H1 (cell line): ENCODE results near the gene DNAH12. TPM values are rescaled to one million over a fixed set of nuclear protein-coding genes. Genes with fewer than 3 reads are reported as not detected.

Experiments used
- CTCF ChIA-PET: fragments of 300-600 bp; sonication (Branson Sonifier 250); formaldehyde crosslinking; loops from one replicate; lab custom pipeline; 2021; ENCODE audit not compliant: partially characterized antibody; lab: Charles Lee
- POLR2A ChIA-PET: fragments of 300-600 bp; sonication (Branson Sonifier 250); formaldehyde crosslinking; loops from one replicate; lab custom pipeline; 2021; ENCODE audit warnings: inconsistent platforms; ENCODE audit not compliant: partially characterized antibody; lab: Charles Lee
- DNase-seq, 2 experiments: peaks; one replicate each; pipeline versions ENCODE4 v3.0.0 to v3.0.0-alpha.2; 2010 to 2022; ENCODE audit warnings: low spot score in 2 of 2, low read depth in 1 of 2, mixed read lengths in 1 of 2
- FAIRE-seq: peaks from 2 replicates; lab custom pipeline; 2011; peaks lifted over from hg19 to GRCh38; lab: Jason Lieb, UNC
- H2AFZ ChIP-seq: 2 replicates; pipeline ENCODE4 v1.8.1; 2012; ENCODE audit warnings: low read length, inconsistent platforms
- H2AK5ac ChIP-seq: 2 replicates; pipeline ENCODE4 v1.6.1; 2013; ENCODE audit warnings: low read depth, low read length
- H2BK120ac ChIP-seq: replicated peaks from 2 replicates; pipeline ENCODE3; 2013; ENCODE audit warnings: low read depth, low read length, inconsistent platforms
- H2BK12ac ChIP-seq: 2 replicates; pipeline ENCODE4 v1.6.1; 2013; ENCODE audit warnings: low read depth, low read length
- H2BK15ac ChIP-seq: 2 replicates; pipeline ENCODE4 v1.6.1; 2013; ENCODE audit warnings: low read length
- H2BK20ac ChIP-seq: 2 replicates; pipeline ENCODE4 v1.6.1; 2013; ENCODE audit warnings: low read length
- H2BK5ac ChIP-seq: 2 replicates; pipeline ENCODE4 v1.6.1; 2013; ENCODE audit warnings: low read depth, low read length
- H3K14ac ChIP-seq: 2 replicates; pipeline ENCODE4 v1.6.1; 2013; ENCODE audit warnings: inconsistent platforms; ENCODE audit not compliant: insufficient read length
- H3K18ac ChIP-seq: 2 replicates; pipeline ENCODE4 v1.6.1; 2013; ENCODE audit warnings: low read length; ENCODE audit errors: extremely low read depth
- H3K23ac ChIP-seq: 2 replicates; pipeline ENCODE4 v1.6.1; 2013; ENCODE audit warnings: inconsistent platforms; ENCODE audit not compliant: insufficient read length
- H3K23me2 ChIP-seq: 2 replicates; pipeline ENCODE4 v1.6.1; 2013; ENCODE audit warnings: low read depth, low read length
- H3K27ac ChIP-seq: 2 replicates; pipeline ENCODE4 v1.6.1; 2011; ENCODE audit warnings: low read depth, low read length, inconsistent platforms
- H3K27me3 ChIP-seq, 4 experiments: replicated peaks in 1 of 4; 1 replicate in 1 of 4; 2 replicates in 3 of 4; pipeline versions ENCODE4 v1.6.1 to v1.8.1; 2011 to 2013; ENCODE audit warnings: low read length in 3 of 4, mild to moderate bottlenecking in 3 of 4, inconsistent platforms in 2 of 4, mixed read lengths in 2 of 4, moderate library complexity in 1 of 4; ENCODE audit not compliant: control insufficient read depth in 3 of 4, insufficient read depth in 3 of 4; ENCODE audit errors: extremely low read depth in 1 of 4
- H3K36me3 ChIP-seq, 4 experiments: 2 replicates each; pipeline versions ENCODE4 v1.6.1 to v1.8.1; 2011 to 2013; ENCODE audit warnings: mild to moderate bottlenecking in 4 of 4, low read length in 3 of 4, moderate library complexity in 2 of 4, control low read depth in 1 of 4, inconsistent platforms in 1 of 4; ENCODE audit not compliant: insufficient read depth in 4 of 4, control insufficient read depth in 2 of 4
- H3K4ac ChIP-seq: replicated peaks from 2 replicates; pipeline ENCODE3; 2013; ENCODE audit warnings: low read length, low read depth, mixed read lengths, inconsistent platforms; ENCODE audit not compliant: insufficient read length
- H3K4me1 ChIP-seq, 4 experiments: replicated peaks in 1 of 4; 1 replicate in 1 of 4; 2 replicates in 3 of 4; pipeline versions ENCODE4 v1.6.1 to v1.8.1; 2011 to 2013; ENCODE audit warnings: low read length in 3 of 4, inconsistent platforms in 2 of 4, mixed read lengths in 1 of 4; ENCODE audit not compliant: insufficient read depth in 4 of 4, control insufficient read depth in 3 of 4
- H3K4me2 ChIP-seq, 2 experiments: 2 replicates each; pipeline versions ENCODE4 v1.6.1 to v1.8.1; 2011 to 2013; ENCODE audit warnings: low read depth in 2 of 2, low read length in 2 of 2, control low read depth in 1 of 2, inconsistent platforms in 1 of 2, mild to moderate bottlenecking in 1 of 2; ENCODE audit not compliant: insufficient read depth in 1 of 2
- H3K4me3 ChIP-seq, 4 experiments: fragments of 200-600, 300-600 bp in 1 of 4; sonication (generic), shearing (Covaris generic), sonication (Bioruptor Twin) in 1 of 4; 2 replicates each; pipeline versions ENCODE4 v1.5.1 to v1.8.1; 2011 to 2016; ENCODE audit warnings: low read length in 4 of 4, low read depth in 3 of 4, control low read depth in 2 of 4, inconsistent platforms in 2 of 4, mild to moderate bottlenecking in 2 of 4, mixed read lengths in 1 of 4, moderate library complexity in 1 of 4; ENCODE audit not compliant: insufficient read depth in 2 of 4; ENCODE audit errors: extremely low read depth in 1 of 4
- H3K56ac ChIP-seq: replicated peaks from 2 replicates; pipeline ENCODE3; 2013; ENCODE audit warnings: low read depth, mild to moderate bottlenecking, mixed read lengths, low read length, inconsistent platforms; ENCODE audit not compliant: insufficient read length
- H3K79me1 ChIP-seq: 2 replicates; pipeline ENCODE4 v1.6.1; 2013; ENCODE audit warnings: low read depth, low read length, control low read depth
- H3K79me2 ChIP-seq, 2 experiments: 2 replicates each; pipeline versions ENCODE4 v1.6.1 to v1.8.1; 2012 to 2013; ENCODE audit warnings: low read length in 2 of 2, mild to moderate bottlenecking in 2 of 2, inconsistent platforms in 1 of 2; ENCODE audit not compliant: insufficient read depth in 2 of 2, control insufficient read depth in 1 of 2
- H3K9ac ChIP-seq, 4 experiments: replicated peaks in 1 of 4; 1 replicate in 1 of 4; 2 replicates in 3 of 4; pipeline versions ENCODE4 v1.6.1 to v1.8.1; 2011 to 2013; ENCODE audit warnings: low read depth in 3 of 4, low read length in 3 of 4, control low read depth in 2 of 4, mild to moderate bottlenecking in 2 of 4, moderate library complexity in 2 of 4, inconsistent platforms in 1 of 4; ENCODE audit errors: extremely low read depth in 1 of 4
- H3K9me3 ChIP-seq, 2 experiments: 2 replicates each; pipeline versions ENCODE4 v1.6.1 to v1.8.1; 2012 to 2013; ENCODE audit warnings: mild to moderate bottlenecking in 2 of 2, moderate library complexity in 2 of 2, control low read depth in 1 of 2, inconsistent platforms in 1 of 2, low read depth in 1 of 2, low read length in 1 of 2, mixed read lengths in 1 of 2; ENCODE audit not compliant: insufficient read depth in 2 of 2
- H4K20me1 ChIP-seq, 2 experiments: replicated peaks in 1 of 2; 2 replicates each; pipeline versions ENCODE3 to v1.8.1; 2011 to 2013; ENCODE audit warnings: inconsistent platforms in 2 of 2, low read length in 2 of 2, mild to moderate bottlenecking in 1 of 2; ENCODE audit not compliant: insufficient read depth in 2 of 2, control insufficient read depth in 1 of 2
- H4K5ac ChIP-seq: 2 replicates; pipeline ENCODE4 v1.6.1; 2013; ENCODE audit warnings: low read length, low read depth, mixed read lengths, inconsistent platforms; ENCODE audit not compliant: insufficient read length
- H4K8ac ChIP-seq: 2 replicates; pipeline ENCODE4 v1.8.0; 2013; ENCODE audit warnings: mild to moderate bottlenecking, moderate library complexity, low read length, inconsistent platforms; ENCODE audit not compliant: insufficient read depth; ENCODE audit errors: extremely low read depth
- H4K91ac ChIP-seq: replicated peaks from 2 replicates; pipeline ENCODE3; 2013; ENCODE audit warnings: low read length, mixed read lengths, inconsistent platforms; ENCODE audit not compliant: insufficient read length
- CTCF ChIP-seq, 3 experiments: IDR thresholded peaks; 1 replicate in 2 of 3; 2 replicates in 1 of 3; pipeline versions ENCODE4 v1.5.1 to v1.6.1; 2011; ENCODE audit warnings: low read length in 3 of 3, mild to moderate bottlenecking in 3 of 3, inconsistent platforms in 2 of 3, low read depth in 1 of 3, moderate library complexity in 1 of 3; ENCODE audit not compliant: insufficient read depth in 1 of 3; ENCODE audit errors: control extremely low read depth in 1 of 3
- E2F6 ChIP-seq: IDR thresholded peaks from 2 replicates; pipeline ENCODE4 v1.6.1; 2012; ENCODE audit warnings: inconsistent platforms
- MAX ChIP-seq: IDR thresholded peaks from 2 replicates; pipeline ENCODE4 v1.6.1; 2012; ENCODE audit warnings: inconsistent platforms
- NANOG ChIP-seq: IDR thresholded peaks from 2 replicates; pipeline ENCODE4 v1.6.1; 2011; ENCODE audit warnings: low read length, low read depth, mild to moderate bottlenecking, inconsistent platforms; ENCODE audit not compliant: insufficient read depth, poor library complexity, severe bottlenecking
- NRF1 ChIP-seq: IDR thresholded peaks from 2 replicates; pipeline ENCODE4 v1.6.1; 2011; ENCODE audit warnings: mild to moderate bottlenecking, low read depth, low read length, improper control_type of control experiment
- RBBP5 ChIP-seq: IDR thresholded peaks from 2 replicates; pipeline ENCODE4 v1.7.1; 2012; ENCODE audit warnings: low read depth, mild to moderate bottlenecking, inconsistent platforms, low read length, moderate library complexity, borderline replicate concordance
- SIN3A ChIP-seq, 2 experiments: IDR thresholded peaks in 1 of 2; conservative IDR thresholded peaks in 1 of 2; 2 replicates each; pipeline ENCODE4 v1.6.1; 2011 to 2012; ENCODE audit warnings: low read length in 2 of 2, improper control_type of control experiment in 1 of 2, low read depth in 1 of 2, mild to moderate bottlenecking in 1 of 2
- SRF ChIP-seq: IDR thresholded peaks from 2 replicates; pipeline ENCODE4 v1.6.1; 2011; ENCODE audit warnings: mild to moderate bottlenecking, low read depth, low read length, moderate library complexity
- SUZ12 ChIP-seq: fragments of 200-600 bp; sonication (generic); IDR thresholded peaks from 2 replicates; pipeline ENCODE4 v1.6.1; 2012; ENCODE audit warnings: mild to moderate bottlenecking, inconsistent platforms, low read length, moderate library complexity, mixed read lengths
- TEAD4 ChIP-seq: IDR thresholded peaks from 2 replicates; pipeline ENCODE4 v1.6.1; 2012; ENCODE audit warnings: low read depth, low read length, inconsistent platforms, mixed read lengths
- WGBS, 2 experiments: shearing (Covaris generic) in 1 of 2; methylation state at CpG; one replicate each; pipeline versions ENCODE4 v1.1.6 to v1.1.7; 2013 to 2015; ENCODE audit warnings: low lambda C conversion rate in 2 of 2, mixed read lengths in 2 of 2, inconsistent platforms in 1 of 2, low coverage in 1 of 2, missing lambda C conversion rate in 1 of 2; ENCODE audit not compliant: insufficient replicate concordance in 2 of 2, insufficient coverage in 1 of 2, insufficient read length in 1 of 2; ENCODE audit errors: extremely low coverage in 1 of 2, missing lambda C conversion rate in 1 of 2; 5-methylcytosine and 5-hydroxymethylcytosine counted together
- polyA plus RNA-seq, 7 experiments: library from polyadenylated mRNA; depleted of rRNA in 3 of 7; stranded (reverse) in 5 of 7; unstranded in 2 of 7; fragments of >200 nt in 5 of 7; fragments of 200-250 nt in 2 of 7; gene quantifications; 1 replicate in 5 of 7; 2 replicates in 1 of 7; 4 replicates in 1 of 7; pipeline versions ENCODE4 v1.2.1 to v1.2.3, GENCODE V29; 2011 to 2013; ENCODE audit warnings: missing spikeins in 2 of 7, mixed read lengths in 2 of 7
- total RNA-seq: library from RNA; stranded (reverse); fragmentation: NEBNext Ultra II Directional; extraction: Animal tissue kit (Norgen Biotek cat#: 25700); gene quantifications from 2 replicates; pipeline ENCODE4 v1.2.1, GENCODE V29; 2021

The DNAH12 gene
- total and polyA plus RNA-seq, 2 of the 8 experiments (the other 6 are each of a cell fraction or from before 2014, with no cell fraction given): not detected

GRCh38 chr3:57434041-57434440, 110.1 kb downstream of the DNAH12 start:
- Histone ChIP-seq H3K79me1 (no peaks in the 10 kb centered on the region), H3K18ac (no peak overlapping the region), H3K9ac (no peak overlapping the region), H3K56ac (no peak overlapping the region), H4K8ac (no peak overlapping the region), H4K91ac (no peak overlapping the region), H2BK12ac (no peak overlapping the region), H3K23me2 (no peaks in the 10 kb centered on the region), H3K4me1 (no peaks in the 10 kb centered on the region), H2BK15ac (no peak overlapping the region), H2BK120ac (no peak overlapping the region), H2BK20ac (no peak overlapping the region), H3K4ac (no peak overlapping the region), H4K20me1 (no peaks in the 10 kb centered on the region), H4K5ac (no peak overlapping the region), H3K27me3 (no peaks in the 10 kb centered on the region), H2AK5ac (no peak overlapping the region), H3K9me3 (no peaks in the 10 kb centered on the region), H2AFZ (no peak overlapping the region), H3K79me2 (no peaks in the 10 kb centered on the region), H3K23ac (no peak overlapping the region), H3K14ac (no peak overlapping the region), H2BK5ac (no peak overlapping the region), H3K4me3 (no peak overlapping the region), H3K36me3 (no peaks in the 10 kb centered on the region), H3K27ac (no peak overlapping the region), H3K4me2 (no peak overlapping the region)
- DNase-seq (no peak), FAIRE-seq (peak; percentile 68)
- ChIA-PET POLR2A (no interaction called here), CTCF (interaction anchor here (0.5 to 8.1 kb wide), 11 partner anchors 9 to 1365 kb away, joined by 3 to 56 read pairs (median 3); no protein-coding TSS in a partner anchor)
- 33% methylated on average over 4 of the region's 4 CpGs; no CpG with 5 or more reads in 1 of the 2 experiments for WGBS, 2 experiments
- TF ChIP-seq SUZ12: no peak
- no peak for TF ChIP-seq NRF1
- TF ChIP-seq NANOG: no peak
- no peak for TF ChIP-seq RBBP5
- TF ChIP-seq E2F6: no peak
- TF ChIP-seq SIN3A (conservative IDR thresholded peaks at IDR 0.05 in 1 of 2, IDR thresholded peaks at IDR 0.05 in 1 of 2; ENCODE audit: low read depth in 1 of 2, low read length in 2 of 2): no peak
- TF ChIP-seq SRF: no peak
- no peak for TF ChIP-seq MAX
- TF ChIP-seq TEAD4: no peak
- TF ChIP-seq CTCF (IDR thresholded peaks at IDR 0.05; ENCODE audit: control extremely low read depth in 1 of 3, insufficient read depth in 1 of 3, low read depth in 1 of 3, low read length in 3 of 3): peak in 2 of 3 experiments; percentile 43 to 58; a peak in 2 of 4 replicates
